ENCODE data around the gene SASS6. TPM values are rescaled to one million over a fixed set of nuclear protein-coding genes. Genes with fewer than 3 reads are reported as not detected.

The SASS6 gene
- 1 to 10 TPM; 4.5 to 8.7 TPM for total RNA-seq

GRCh38 chr1:100132566-100133477 is at the start of gene SASS6, which contains the start of gene TRMT13:
Gene SASS6 (minus strand): TSS chr1:100132930. CDS start chr1:100132814, 116 bp downstream.
Gene TRMT13 (plus strand): TSS chr1:100133163. CDS start chr1:100133169, 6 bp downstream.

GRCh38 chr1:100178091-100178490 is 45.4 kb upstream of the SASS6 start, which contains the start of gene LRRC39:
Gene LRRC39 (minus strand): TSS chr1:100178256. CDS start chr1:100168516, 9,740 bp downstream.

Small RNA genes lying within 50 kb of the gene (small RNA-seq; reads per million reads assigned to genes)
- gene AC093019.1: 0 reads per million in 2 donors

Other genes starting within 250 kb of the SASS6 start
- 10 to 100 TPM; 16.3 to 16.5 TPM for gene SLC35A3, start 162.9 kb downstream of the SASS6 start, total RNA-seq
- 1 to 10 TPM; 7.3 to 8.3 TPM for gene TRMT13, start 233 bp upstream of the SASS6 start, total RNA-seq
- gene LRRC39, start 45.3 kb upstream of the SASS6 start, total RNA-seq: under 1 TPM; 0.33 to 0.69 TPM
- 1 to 10 TPM; 4.8 to 7.0 TPM for gene DBT, start 116.9 kb upstream of the SASS6 start, total RNA-seq
- 10 to 100 TPM; 31.7 to 37.6 TPM for gene RTCA, start 133.3 kb upstream of the SASS6 start, total RNA-seq
- gene CDC14A, start 219.6 kb upstream of the SASS6 start, total RNA-seq: 1 to 10 TPM; 5.5 to 7.7 TPM

Measured in melanocyte of skin (primary cell).